Skeletal muscle tissue (tissue), 4 donors: ENCODE data around the gene INO80D. TPM values are rescaled to one million over a fixed set of nuclear protein-coding genes. Genes with fewer than 3 reads are reported as not detected.
"Not testable (repeated sequence)": the region's sequence is repeated elsewhere in the genome, so short reads cannot be mapped to it uniquely, and the experiment has no call there.

Experiments
- H3K27ac ChIP-seq: one replicate; pipeline ENCODE4 v1.7.0; 2013; ENCODE audit warnings: mild to moderate bottlenecking, low read depth, low read length, inconsistent platforms
- H3K27me3 ChIP-seq, 3 donors: one replicate each; pipeline ENCODE4 v1.7.0; 2013; ENCODE audit warnings: low read length in 3 of 3; ENCODE audit not compliant: control insufficient read depth in 3 of 3, insufficient read depth in 3 of 3
- H3K36me3 ChIP-seq, 3 donors: one replicate each; pipeline ENCODE4 v1.7.0; 2013; ENCODE audit warnings: low read length in 3 of 3; ENCODE audit not compliant: control insufficient read depth in 3 of 3, insufficient read depth in 3 of 3
- H3K4me1 ChIP-seq, 3 donors: one replicate each; pipeline ENCODE4 v1.7.0; 2013; ENCODE audit warnings: low read length in 3 of 3, mild to moderate bottlenecking in 3 of 3; ENCODE audit not compliant: control insufficient read depth in 3 of 3, insufficient read depth in 3 of 3
- H3K4me3 ChIP-seq, 3 donors: one replicate each; pipeline ENCODE4 v1.7.0; 2013; ENCODE audit warnings: low read length in 3 of 3
- H3K9ac ChIP-seq, 3 donors: one replicate each; pipeline ENCODE4 v1.7.0; 2013; ENCODE audit warnings: low read length in 3 of 3, mild to moderate bottlenecking in 3 of 3, moderate library complexity in 2 of 3, low read depth in 1 of 3
- H3K9me3 ChIP-seq, 3 donors: one replicate each; pipeline ENCODE4 v1.7.0; 2013; ENCODE audit warnings: low read length in 3 of 3; ENCODE audit not compliant: control insufficient read depth in 3 of 3
- total RNA-seq: library from RNA; depleted of rRNA; stranded (reverse); fragments of >200 nt; gene quantifications from one replicate; pipeline ENCODE4 v1.2.3, GENCODE V29; 2014
- donor health status: Osteomylitis.

INO80D gene
- total RNA-seq, 1 donor from 2014 or later = 9.9 TPM

GRCh38 chr2:206084870-206085741 is 868 bp downstream of the INO80D start:
- Histone ChIP-seq H3K36me3 (no peaks in the 10 kb centered on the region), H3K9me3 (no peaks in the 10 kb centered on the region), H3K27ac (peak overlapping the region; percentile 96), H3K27me3 (no peaks in the 10 kb centered on the region), H3K9ac (peak overlapping the region; percentile 97 to 99 (median 99)), H3K4me3 (peak overlapping the region; percentile 79 to 90 (median 87)), H3K4me1 (peaks cover 8 to 16% (median 13%) of the 10 kb centered on the region in 3 donors)

GRCh38 chr2:206084439-206084869 is 1.5 kb downstream of the INO80D start:
- H3K9ac ChIP-seq = peak overlapping the region; percentile 89 to 99 (median 97)
- H3K36me3 ChIP-seq = no peaks in the 10 kb centered on the region
- peaks cover 12 to 16% (median 13%) of the 10 kb centered on the region in 3 donors for H3K4me1 ChIP-seq
- H3K27me3 ChIP-seq = no peaks in the 10 kb centered on the region
- peak overlapping the region; percentile 79 to 90 (median 87) for H3K4me3 ChIP-seq
- peak overlapping the region; percentile 96 for H3K27ac ChIP-seq
- H3K9me3 ChIP-seq = no peaks in the 10 kb centered on the region

- H3K9me3 ChIP-seq = no peaks in the 10 kb centered on the region
- H3K36me3 ChIP-seq = no peaks in the 10 kb centered on the region
- peak overlapping the region; percentile 96 for H3K27ac ChIP-seq
- peak overlapping the region; percentile 79 to 90 (median 87) for H3K4me3 ChIP-seq
- peak overlapping the region; percentile 89 to 99 (median 97) for H3K9ac ChIP-seq
- no peaks in the 10 kb centered on the region for H3K27me3 ChIP-seq
- H3K4me1 ChIP-seq = peaks cover 13 to 16% (median 14%) of the 10 kb centered on the region in 3 donors
These were observed 2.2 kb downstream of the INO80D start for GRCh38 chr2:206083602-206084438.

- no peaks in the 10 kb centered on the region for H3K27me3 ChIP-seq
- peaks cover 13 to 14% (median 13%) of the 10 kb centered on the region in 3 donors for H3K4me1 ChIP-seq
- H3K4me3 ChIP-seq = no peak overlapping the region
- H3K36me3 ChIP-seq = no peaks in the 10 kb centered on the region
- H3K9ac ChIP-seq = no peak overlapping the region
- H3K9me3 ChIP-seq = no peaks in the 10 kb centered on the region
- no peak overlapping the region for H3K27ac ChIP-seq
These were observed 3.6 kb downstream of the INO80D start for GRCh38 chr2:206082298-206082843.

GRCh38 chr2:206080927-206081326 is 5.0 kb downstream of the INO80D start:
- Histone ChIP-seq H3K27me3 (no peaks in the 10 kb centered on the region), H3K4me3 (no peak overlapping the region), H3K4me1 (peaks cover 13 to 14% (median 13%) of the 10 kb centered on the region in 3 donors), H3K36me3 (no peaks in the 10 kb centered on the region), H3K9me3 (no peaks in the 10 kb centered on the region), H3K9ac (no peak overlapping the region), H3K27ac (no peak overlapping the region)

- peaks cover 13 to 14% (median 13%) of the 10 kb centered on the region in 3 donors for H3K4me1 ChIP-seq
- H3K27me3 ChIP-seq = no peaks in the 10 kb centered on the region
- no peaks in the 10 kb centered on the region for H3K9me3 ChIP-seq
- H3K4me3 ChIP-seq = no peak overlapping the region
- H3K36me3 ChIP-seq = no peaks in the 10 kb centered on the region
- no peak overlapping the region for H3K27ac ChIP-seq
- H3K9ac ChIP-seq = no peak overlapping the region
These were observed 6.1 kb downstream of the INO80D start for GRCh38 chr2:206079699-206080465.

- not testable (repeated sequence) for H3K27ac ChIP-seq, H3K9ac ChIP-seq, H3K9me3 ChIP-seq, H3K4me1 ChIP-seq, H3K36me3 ChIP-seq, H3K27me3 ChIP-seq, H3K4me3 ChIP-seq
These were observed 8.1 kb downstream of the INO80D start for GRCh38 chr2:206077879-206078278.

GRCh38 chr2:206075113-206075512 is 10.9 kb downstream of the INO80D start:
- Histone ChIP-seq H3K9ac (no peak overlapping the region), H3K36me3 (no peaks in the 10 kb centered on the region), H3K4me3 (no peak overlapping the region)

GRCh38 chr2:206071807-206072206 is 14.2 kb downstream of the INO80D start:
- H3K27me3 ChIP-seq = no peaks in the 10 kb centered on the region
- H3K9ac ChIP-seq = no peak overlapping the region
- no peak overlapping the region for H3K4me3 ChIP-seq
- H3K36me3 ChIP-seq = no peaks in the 10 kb centered on the region
- no peak overlapping the region for H3K27ac ChIP-seq
- no peaks in the 10 kb centered on the region for H3K9me3 ChIP-seq
- H3K4me1 ChIP-seq = no peaks in the 10 kb centered on the region

More at GRCh38 chr2:206075113-206075512, 10.9 kb downstream of the INO80D start:
- no peak overlapping the region for H3K27ac ChIP-seq
- no peaks in the 10 kb centered on the region for H3K9me3 ChIP-seq
- H3K4me1 ChIP-seq = peaks cover 0 to 6% (median 0%) of the 10 kb centered on the region in 3 donors
- no peaks in the 10 kb centered on the region for H3K27me3 ChIP-seq
